ENCODE measurements around the gene WFDC1.

Gene WFDC1

DNA sequence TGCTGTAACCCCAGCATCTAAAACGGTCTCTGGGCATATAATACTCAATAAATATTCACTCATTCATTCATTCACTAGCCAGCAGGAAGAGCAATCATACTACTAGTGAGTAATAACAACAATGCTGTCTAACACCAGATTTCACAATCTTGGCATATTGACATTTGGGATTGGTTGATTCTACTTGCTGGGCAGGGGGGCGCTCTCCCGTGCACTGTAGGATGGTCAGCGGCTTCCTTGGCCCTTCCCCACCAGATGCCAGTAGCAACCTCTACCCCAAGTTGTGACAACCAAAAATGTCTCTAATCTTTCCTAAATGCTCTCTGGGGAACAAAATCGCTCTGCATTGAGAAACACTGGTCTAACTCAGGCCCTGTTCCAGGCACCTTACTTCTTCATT, 20.7 kb downstream of the WFDC1 start:
- no peak for DNase-seq (ENCODE audit: low read depth)
- H3K4me3 ChIP-seq (ENCODE audit: low read depth, low read length) = no peak overlapping the region

DNA sequence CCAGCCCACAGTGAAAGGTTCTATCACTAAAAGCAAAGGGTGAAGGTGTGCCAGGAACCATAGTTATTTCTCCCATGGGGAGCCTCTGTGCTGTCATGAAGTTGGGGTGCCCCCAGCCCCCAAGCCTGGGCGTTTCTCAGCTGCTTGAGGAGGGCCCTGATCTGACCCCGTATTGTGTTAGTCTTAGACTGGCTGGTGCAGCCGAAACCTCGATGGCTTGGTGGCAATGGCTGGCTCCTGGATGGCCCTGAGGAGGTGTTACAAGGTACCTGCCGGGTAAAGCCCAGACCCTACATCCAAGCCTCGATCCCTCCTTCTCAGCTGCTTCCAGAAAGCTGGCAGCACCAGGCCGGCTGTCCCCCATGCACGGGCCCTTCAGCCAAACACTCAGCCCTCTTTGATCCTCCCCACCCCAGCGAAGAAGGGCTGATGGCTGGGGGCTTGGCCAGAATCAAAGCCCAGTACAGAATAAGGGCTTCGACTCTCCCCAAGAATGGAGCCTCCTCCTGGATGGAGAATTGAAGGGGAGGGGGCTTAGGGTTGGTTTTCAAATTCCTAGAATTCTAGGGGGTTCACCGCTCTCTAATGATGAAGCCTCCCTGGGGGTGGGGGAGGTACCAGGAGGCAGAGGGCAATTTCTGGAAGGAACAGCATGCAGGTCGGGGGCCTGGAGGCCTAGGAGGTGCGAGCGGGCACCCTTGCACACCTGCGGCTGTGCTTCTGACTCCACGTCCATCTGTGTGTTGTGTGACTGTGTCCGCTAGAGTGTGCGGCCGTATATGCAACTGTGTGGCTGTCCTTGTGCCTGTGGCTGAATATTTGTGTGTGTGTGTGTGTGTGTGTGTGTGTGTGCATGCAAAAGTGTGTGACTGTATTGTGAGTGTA, 23.7 kb downstream of the WFDC1 start:
- no peak overlapping the region for H3K4me3 ChIP-seq (ENCODE audit: low read depth, low read length)
- TF ChIP-seq, protein P1, sequence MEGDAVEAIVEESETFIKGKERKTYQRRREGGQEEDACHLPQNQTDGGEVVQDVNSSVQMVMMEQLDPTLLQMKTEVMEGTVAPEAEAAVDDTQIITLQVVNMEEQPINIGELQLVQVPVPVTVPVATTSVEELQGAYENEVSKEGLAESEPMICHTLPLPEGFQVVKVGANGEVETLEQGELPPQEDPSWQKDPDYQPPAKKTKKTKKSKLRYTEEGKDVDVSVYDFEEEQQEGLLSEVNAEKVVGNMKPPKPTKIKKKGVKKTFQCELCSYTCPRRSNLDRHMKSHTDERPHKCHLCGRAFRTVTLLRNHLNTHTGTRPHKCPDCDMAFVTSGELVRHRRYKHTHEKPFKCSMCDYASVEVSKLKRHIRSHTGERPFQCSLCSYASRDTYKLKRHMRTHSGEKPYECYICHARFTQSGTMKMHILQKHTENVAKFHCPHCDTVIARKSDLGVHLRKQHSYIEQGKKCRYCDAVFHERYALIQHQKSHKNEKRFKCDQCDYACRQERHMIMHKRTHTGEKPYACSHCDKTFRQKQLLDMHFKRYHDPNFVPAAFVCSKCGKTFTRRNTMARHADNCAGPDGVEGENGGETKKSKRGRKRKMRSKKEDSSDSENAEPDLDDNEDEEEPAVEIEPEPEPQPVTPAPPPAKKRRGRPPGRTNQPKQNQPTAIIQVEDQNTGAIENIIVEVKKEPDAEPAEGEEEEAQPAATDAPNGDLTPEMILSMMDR (IDR thresholded peaks at IDR 0.05; ENCODE audit: low read depth, low read length, missing control alignments) = no peak
- DNase-seq (ENCODE audit: low read depth) = no peak

More for the DNA sequence above, 20.7 kb downstream of the WFDC1 start:
- TF ChIP-seq, protein P1 (IDR thresholded peaks at IDR 0.05; ENCODE audit: low read depth, low read length, missing control alignments) = no peak

DNA sequence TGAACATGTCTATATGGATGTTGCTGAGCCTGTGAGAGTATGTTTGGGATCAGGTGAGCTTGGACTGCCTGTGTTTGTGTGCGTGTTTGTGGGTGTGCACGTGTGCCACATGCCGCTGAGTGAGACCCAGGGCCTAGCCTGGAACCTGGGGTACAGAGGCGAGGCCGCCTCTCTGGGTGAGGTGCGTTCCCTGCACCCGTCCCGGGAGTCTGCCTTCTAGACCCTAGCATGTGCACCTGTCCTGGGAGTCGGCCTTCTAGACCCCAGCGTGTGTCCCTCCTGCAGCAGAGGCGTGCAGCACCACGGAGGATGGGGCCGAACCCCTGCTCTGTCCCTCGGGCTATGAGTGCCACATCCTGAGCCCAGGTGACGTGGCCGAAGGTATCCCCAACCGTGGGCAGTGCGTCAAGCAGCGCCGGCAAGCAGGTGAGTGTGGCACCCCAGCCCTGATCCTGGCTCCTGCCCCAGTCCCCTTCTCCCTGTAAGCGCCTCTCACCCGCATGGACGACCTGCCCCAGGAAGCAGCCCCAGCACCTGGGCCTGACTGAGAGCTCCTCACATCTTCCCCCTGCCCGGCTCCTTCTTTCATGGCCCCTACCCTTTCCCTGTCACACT, 24.6 kb downstream of the WFDC1 start:
- no peak overlapping the region for H3K4me3 ChIP-seq (ENCODE audit: low read depth, low read length)
- DNase-seq (ENCODE audit: low read depth) = no peak
- TF ChIP-seq, protein P1 (IDR thresholded peaks at IDR 0.05; ENCODE audit: low read depth, low read length, missing control alignments) = no peak

DNA sequence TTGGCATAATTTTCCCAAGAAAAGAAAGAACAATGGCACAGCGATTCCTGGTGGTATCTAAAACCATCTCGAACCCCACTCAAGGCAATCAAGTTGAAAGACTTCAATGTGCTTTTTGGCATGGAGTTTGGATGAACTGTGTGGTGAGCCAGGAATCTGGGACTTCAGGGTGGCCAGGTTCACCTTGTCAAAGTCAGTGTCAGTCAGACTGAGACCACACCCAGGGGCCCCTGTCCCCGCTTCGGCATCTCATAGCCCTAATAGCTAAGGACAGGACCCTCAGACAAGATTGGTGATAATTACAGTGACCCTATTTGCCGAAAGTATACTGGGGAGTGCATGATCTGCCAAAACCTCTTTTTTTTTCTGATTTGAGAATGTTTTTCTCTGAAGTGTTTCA, 25.8 kb downstream of the WFDC1 start:
- TF ChIP-seq, protein P1 (IDR thresholded peaks at IDR 0.05; ENCODE audit: low read depth, low read length, missing control alignments) = no peak
- DNase-seq (ENCODE audit: low read depth) = no peak
- no peak overlapping the region for H3K4me3 ChIP-seq (ENCODE audit: low read depth, low read length)

DNA sequence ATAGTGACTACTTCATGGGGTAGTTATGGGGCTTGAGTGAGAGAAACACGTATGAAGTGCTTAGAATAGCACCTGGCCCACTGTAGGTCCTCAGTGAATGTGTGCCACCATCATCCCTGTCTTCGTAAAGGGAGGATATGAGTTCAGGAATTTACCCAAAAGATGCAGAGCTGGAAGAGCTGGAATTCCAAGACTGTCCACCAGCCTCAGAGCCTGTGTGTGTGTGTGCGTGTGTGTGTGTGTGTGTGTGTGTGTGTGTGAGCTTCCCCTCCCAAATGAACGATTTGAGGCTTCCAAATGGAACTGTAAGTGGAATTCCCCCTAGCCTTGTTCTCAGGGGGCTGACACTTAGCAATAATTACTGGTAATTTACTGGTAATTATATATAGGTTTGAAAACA, 27.3 kb downstream of the WFDC1 start:
- H3K4me3 ChIP-seq (ENCODE audit: low read depth, low read length) = no peak overlapping the region
- no peak for DNase-seq (ENCODE audit: low read depth)
- TF ChIP-seq, protein P1 (IDR thresholded peaks at IDR 0.05; ENCODE audit: low read depth, low read length, missing control alignments) = no peak

DNA sequence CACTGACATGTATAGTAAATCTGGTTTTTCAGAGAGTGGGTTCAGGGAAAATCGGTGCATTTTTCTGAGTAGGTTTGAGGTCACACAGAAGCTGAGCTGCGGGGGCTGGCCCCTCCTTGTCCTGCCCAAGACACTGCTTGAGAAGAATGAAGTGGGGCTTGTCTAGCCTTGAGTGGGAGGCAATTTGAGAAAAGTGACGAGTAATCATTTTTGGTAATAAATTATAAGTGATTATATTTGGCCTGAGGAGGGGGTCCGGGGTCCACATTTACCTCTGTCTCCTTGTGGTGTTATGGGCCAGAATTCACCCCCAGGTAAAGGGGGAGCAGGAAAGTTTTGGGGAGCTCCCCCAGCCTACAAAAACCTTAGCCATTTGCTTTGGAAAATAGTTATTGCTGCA, 28.1 kb downstream of the WFDC1 start:
- no peak overlapping the region for H3K4me3 ChIP-seq (ENCODE audit: low read depth, low read length)
- no peak for DNase-seq (ENCODE audit: low read depth)
- TF ChIP-seq, protein P1 (IDR thresholded peaks at IDR 0.05; ENCODE audit: low read depth, low read length, missing control alignments) = no peak
